Caco-2 (cell line): ENCODE measurements around the gene DPH3. TPM values are rescaled to one million over a fixed set of nuclear protein-coding genes. Genes with fewer than 3 reads are reported as not detected.

Experiments used
- BruUV-seq: library from RNA; stranded (reverse); fragments of 400-500 nt; replicated peaks from 2 replicates; lab custom pipeline; 2021; lab: Mats Ljungman, UMichigan
- CTCF ChIA-PET: fragments of 300-600 bp; sonication (Branson Sonifier 250); formaldehyde crosslinking; loops from one replicate; lab custom pipeline; 2022; ENCODE audit warnings: antibody characterized with exemption; lab: Charles Lee
- POLR2A ChIA-PET: fragments of 300-600 bp; sonication (Branson Sonifier 250); formaldehyde crosslinking; loops from one replicate; lab custom pipeline; 2022; ENCODE audit warnings: antibody characterized with exemption; lab: Charles Lee
- DNase-seq, 2 experiments: peaks; one replicate each; pipeline versions ENCODE4 v3.0.0 to v3.0.0-alpha.2; 2020 to 2022
- H3K27me3 ChIP-seq: replicated peaks from 2 replicates; pipeline ENCODE4 v1.6.0; 2011; ENCODE audit warnings: low read length; ENCODE audit not compliant: control insufficient read depth, insufficient read depth
- H3K36me3 ChIP-seq: 2 replicates; pipeline ENCODE4 v1.5.1; 2011; ENCODE audit warnings: low read length; ENCODE audit not compliant: control insufficient read depth, insufficient read depth
- H3K4me1 ChIP-seq: fragments of 250-450 bp; sonication (Bioruptor Pico); 2 replicates; pipeline ENCODE4 v1.5.1; 2020; ENCODE audit warnings: mild to moderate bottlenecking
- H3K4me3 ChIP-seq: 2 replicates; pipeline ENCODE4 v1.5.1; 2011; ENCODE audit warnings: low read depth, mild to moderate bottlenecking, control low read depth, low read length
- H3K9me3 ChIP-seq: fragments of 250-450 bp; sonication (Bioruptor Pico); 2 replicates; pipeline ENCODE4 v1.5.1; 2020; ENCODE audit warnings: mild to moderate bottlenecking, moderate library complexity
- H3K27ac Mint-ChIP-seq: one replicate; pipeline ENCODE4 v1.8.0; 2022; ENCODE audit warnings: mixed read lengths; ENCODE audit not compliant: unreplicated experiment
- H3K27me3 Mint-ChIP-seq: one replicate; pipeline ENCODE4 v1.8.0; 2022; ENCODE audit warnings: mixed read lengths; ENCODE audit not compliant: insufficient read depth, unreplicated experiment
- H3K36me3 Mint-ChIP-seq: one replicate; pipeline ENCODE4 v1.8.0; 2022; ENCODE audit warnings: mild to moderate bottlenecking, mixed read lengths; ENCODE audit not compliant: insufficient read depth, unreplicated experiment
- H3K4me1 Mint-ChIP-seq: one replicate; pipeline ENCODE4 v1.8.0; 2022; ENCODE audit warnings: low read depth, mixed read lengths; ENCODE audit not compliant: unreplicated experiment
- H3K4me3 Mint-ChIP-seq: one replicate; pipeline ENCODE4 v1.8.0; 2022; ENCODE audit warnings: mild to moderate bottlenecking, moderate library complexity, mixed read lengths; ENCODE audit not compliant: unreplicated experiment
- H3K9me3 Mint-ChIP-seq: one replicate; pipeline ENCODE4 v1.8.0; 2022; ENCODE audit warnings: mixed read lengths; ENCODE audit not compliant: unreplicated experiment
- CTCF ChIP-seq, 2 experiments: fragments of 200-600 bp in 1 of 2; IDR thresholded peaks; 1 replicate in 1 of 2; 2 replicates in 1 of 2; pipeline versions ENCODE4 v1.5.1 to v1.8.0; 2011 to 2022; ENCODE audit warnings: antibody characterized with exemption in 1 of 2, control low read depth in 1 of 2, inconsistent platforms in 1 of 2, low read depth in 1 of 2, low read length in 1 of 2, mild to moderate bottlenecking in 1 of 2, moderate library complexity in 1 of 2; ENCODE audit not compliant: insufficient read depth in 1 of 2, severe bottlenecking in 1 of 2, unreplicated experiment in 1 of 2
- intact Hi-C: fragments of 100-400 bp; cut with micrococcal nuclease; formaldehyde crosslinking; loops from one replicate; pipeline ENCODE4 v1.10.0; 2022; ENCODE audit not compliant: unreplicated experiment
- total RNA-seq: library from RNA; stranded (reverse); gene quantifications from 2 replicates; pipeline ENCODE4 v1.2.3, GENCODE V29; 2022

DPH3 gene
- total RNA-seq, 1 experiment from 2014 or later: 30.0 TPM

GRCh38 chr3:16307832-16308531 is 43.2 kb upstream of the DPH3 start:
- BruUV-seq: no TSS peak
- no peaks in the 10 kb centered on the region for H3K27me3 Mint-ChIP-seq
- CTCF ChIA-PET: interaction anchor here (0.6 kb wide), 1 partner anchor 18 kb away, joined by 3 read pairs; no protein-coding TSS in a partner anchor
- no peak overlapping the region for H3K4me3 Mint-ChIP-seq
- no peak for DNase-seq
- peaks cover 19% of the 10 kb centered on the region for H3K36me3 Mint-ChIP-seq
- no peaks in the 10 kb centered on the region for H3K27me3 ChIP-seq
- no peaks in the 10 kb centered on the region for H3K9me3 ChIP-seq
- no peak overlapping the region for H3K27ac Mint-ChIP-seq
- intact Hi-C loops: no loop called here
- POLR2A ChIA-PET: no interaction called here
- H3K4me1 Mint-ChIP-seq: no peaks in the 10 kb centered on the region
- peaks cover 2% of the 10 kb centered on the region; the same call in 1 of the 2 replicates for H3K36me3 ChIP-seq
- H3K9me3 Mint-ChIP-seq: no peaks in the 10 kb centered on the region
- no peaks in the 10 kb centered on the region for H3K4me1 ChIP-seq
- TF ChIP-seq CTCF (IDR thresholded peaks at IDR 0.05; ENCODE audit: insufficient read depth in 1 of 2, low read depth in 1 of 2, low read length in 1 of 2, severe bottlenecking in 1 of 2, unreplicated experiment in 1 of 2): no peak
- no peak overlapping the region for H3K4me3 ChIP-seq

- intact Hi-C loops: no loop called here
- CTCF ChIA-PET: interaction anchor here (0.6 kb wide), 1 partner anchor 14 kb away, joined by 3 read pairs; no protein-coding TSS in a partner anchor
Observed at GRCh38 chr3:16305111-16305541, 40.4 kb upstream of the DPH3 start.

More at GRCh38 chr3:16305111-16305541, 40.4 kb upstream of the DPH3 start:
- TF ChIP-seq CTCF (IDR thresholded peaks at IDR 0.05; ENCODE audit: insufficient read depth in 1 of 2, low read depth in 1 of 2, low read length in 1 of 2, severe bottlenecking in 1 of 2, unreplicated experiment in 1 of 2): no peak
- Mint-ChIP-seq H3K4me3 (no peak overlapping the region), H3K4me1 (no peaks in the 10 kb centered on the region), H3K36me3 (peaks cover 32% of the 10 kb centered on the region), H3K9me3 (no peaks in the 10 kb centered on the region), H3K27ac (no peak overlapping the region), H3K27me3 (no peaks in the 10 kb centered on the region)
- Histone ChIP-seq H3K4me3 (no peak overlapping the region), H3K27me3 (no peaks in the 10 kb centered on the region), H3K36me3 (no peaks in the 10 kb centered on the region), H3K4me1 (no peaks in the 10 kb centered on the region), H3K9me3 (no peaks in the 10 kb centered on the region)
- POLR2A ChIA-PET: no interaction called here
- no TSS peak for BruUV-seq
- no peak for DNase-seq
